Subcutaneous adipose tissue (tissue), 4 donors: Measurements from ENCODE around the gene PTRH1. TPM values are rescaled to one million over a fixed set of nuclear protein-coding genes. Genes with fewer than 3 reads are reported as not detected.

Experiments used
- total RNA-seq, 4 donors: library from RNA; depleted of rRNA; stranded (reverse); fragments of >200 nt; gene quantifications; one replicate each; pipeline ENCODE4 v1.1.0, GENCODE V29; 2016
- TF ChIP-seq, protein P1 (sequence below): fragments of 450-650 bp; IDR thresholded peaks from one replicate; pipeline ENCODE4 v1.5.1; 2016; ENCODE audit warnings: low read depth, mild to moderate bottlenecking, control low read depth, antibody characterized with exemption, moderate library complexity

PTRH1 gene
- total RNA-seq, 4 donors from 2014 or later: 9.9 to 32.8 (median 17.2) TPM

DNA sequence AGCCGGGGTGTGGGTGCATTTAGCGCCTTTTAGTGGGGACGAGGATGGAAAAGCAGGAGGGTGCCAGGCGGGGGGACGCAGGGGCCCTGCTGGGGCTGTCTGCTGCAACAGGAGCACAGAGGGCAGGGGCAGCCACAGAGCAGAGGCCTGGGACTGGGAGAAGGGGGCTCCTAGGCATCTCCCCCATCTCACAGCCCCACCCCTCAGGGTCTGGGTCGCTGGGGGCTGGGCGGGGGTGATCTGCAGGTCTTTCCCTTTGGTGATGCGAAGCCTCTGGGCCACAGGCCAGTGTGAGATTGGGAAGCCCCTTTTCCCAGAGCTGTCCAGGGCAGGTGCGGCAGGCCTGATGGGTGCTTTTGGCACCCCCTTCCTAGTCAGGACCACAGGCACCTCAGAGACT is 14.8 kb upstream of the PTRH1 start:
- TF ChIP-seq, protein P1, sequence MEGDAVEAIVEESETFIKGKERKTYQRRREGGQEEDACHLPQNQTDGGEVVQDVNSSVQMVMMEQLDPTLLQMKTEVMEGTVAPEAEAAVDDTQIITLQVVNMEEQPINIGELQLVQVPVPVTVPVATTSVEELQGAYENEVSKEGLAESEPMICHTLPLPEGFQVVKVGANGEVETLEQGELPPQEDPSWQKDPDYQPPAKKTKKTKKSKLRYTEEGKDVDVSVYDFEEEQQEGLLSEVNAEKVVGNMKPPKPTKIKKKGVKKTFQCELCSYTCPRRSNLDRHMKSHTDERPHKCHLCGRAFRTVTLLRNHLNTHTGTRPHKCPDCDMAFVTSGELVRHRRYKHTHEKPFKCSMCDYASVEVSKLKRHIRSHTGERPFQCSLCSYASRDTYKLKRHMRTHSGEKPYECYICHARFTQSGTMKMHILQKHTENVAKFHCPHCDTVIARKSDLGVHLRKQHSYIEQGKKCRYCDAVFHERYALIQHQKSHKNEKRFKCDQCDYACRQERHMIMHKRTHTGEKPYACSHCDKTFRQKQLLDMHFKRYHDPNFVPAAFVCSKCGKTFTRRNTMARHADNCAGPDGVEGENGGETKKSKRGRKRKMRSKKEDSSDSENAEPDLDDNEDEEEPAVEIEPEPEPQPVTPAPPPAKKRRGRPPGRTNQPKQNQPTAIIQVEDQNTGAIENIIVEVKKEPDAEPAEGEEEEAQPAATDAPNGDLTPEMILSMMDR: no peak

DNA sequence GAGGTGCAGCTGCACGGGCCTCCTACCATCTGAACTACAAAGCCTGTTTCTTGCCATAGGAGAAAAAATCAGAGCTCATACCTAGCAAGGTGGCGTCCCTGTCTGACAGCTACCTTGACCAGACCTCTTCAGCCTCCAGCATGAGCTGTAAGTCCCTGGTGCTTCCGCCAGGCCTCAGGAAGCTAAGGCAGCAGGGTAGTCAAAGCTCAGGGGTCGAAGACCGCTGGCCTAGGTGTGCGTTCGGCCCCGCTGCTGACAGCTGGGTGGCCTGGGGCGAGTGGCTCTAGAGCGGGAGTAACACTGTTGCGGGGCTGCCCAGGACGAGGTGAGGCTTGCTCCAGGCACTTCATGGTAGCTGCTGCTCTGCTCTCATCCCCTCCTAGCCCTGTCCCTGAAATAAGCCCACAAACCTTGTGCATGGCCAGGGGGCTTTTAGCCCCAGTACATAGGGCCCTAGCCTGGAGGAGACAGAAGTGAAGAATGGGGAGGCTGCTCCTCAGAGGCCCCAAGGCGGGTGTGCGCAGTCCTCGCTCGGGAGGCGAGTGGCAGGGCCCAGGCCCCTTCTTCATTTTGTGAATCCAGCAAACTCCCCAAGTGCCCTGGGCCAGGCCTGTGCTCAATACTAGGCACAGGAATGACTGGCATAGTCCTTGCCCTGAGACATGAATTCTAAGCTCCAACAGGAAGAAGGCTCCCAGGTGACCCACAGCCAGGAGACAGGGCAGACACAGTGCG is 14.2 kb upstream of the PTRH1 start:
- TF ChIP-seq, protein P1: no peak

- TF ChIP-seq, protein P1: no peak
Measured at GRCh38 chr9:127728808-127729207, 13.3 kb upstream of the PTRH1 start.

DNA sequence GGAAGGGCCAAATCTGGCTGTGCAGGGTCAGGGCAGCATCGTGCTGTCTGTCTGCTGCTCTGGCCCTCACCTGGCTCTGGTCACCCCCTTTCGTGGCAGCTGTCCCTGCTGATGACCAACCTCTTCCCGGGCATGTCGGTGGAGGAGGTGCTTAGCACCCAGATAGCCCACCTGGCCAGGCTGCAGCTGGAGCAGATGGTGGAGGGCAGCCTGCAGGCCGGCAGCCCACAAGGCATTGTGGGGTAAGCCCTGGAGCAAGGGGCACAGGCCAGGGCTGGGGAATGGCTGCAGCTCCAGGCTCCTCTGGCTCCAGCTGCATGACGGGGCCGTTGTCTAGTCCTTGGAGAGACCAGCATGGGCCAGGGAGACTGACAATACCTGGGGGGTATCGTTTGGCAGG is 11.4 kb upstream of the PTRH1 start:
- TF ChIP-seq, protein P1: no peak

- TF ChIP-seq, protein P1: no peak
Measured at GRCh38 chr9:127724012-127724411, 8.5 kb upstream of the PTRH1 start.

GRCh38 chr9:127723444-127723843 is 8.0 kb upstream of the PTRH1 start:
- TF ChIP-seq, protein P1: no peak

DNA sequence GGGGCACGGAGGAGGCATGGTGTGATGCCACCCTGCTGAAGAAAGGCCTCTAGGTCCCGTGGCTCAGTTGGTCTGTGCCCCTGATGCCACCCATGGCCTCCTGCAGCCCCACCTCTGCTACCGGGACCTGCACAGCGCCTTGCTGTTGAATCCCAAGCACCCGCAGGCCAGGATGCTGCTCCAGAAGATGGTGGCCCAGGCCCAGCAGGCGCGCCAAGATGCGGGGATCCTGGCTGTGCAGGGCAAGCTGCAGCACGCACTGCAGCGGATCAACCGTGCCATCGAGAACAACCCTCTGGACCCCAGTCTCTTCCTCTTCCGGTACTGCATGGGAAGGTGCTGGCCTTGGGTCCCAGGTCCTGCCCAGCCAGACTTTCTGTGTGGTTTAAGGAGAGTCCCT is 7.5 kb upstream of the PTRH1 start:
- TF ChIP-seq, protein P1: no peak
